ENCODE data around the gene RPAP3. TPM values are rescaled to one million over a fixed set of nuclear protein-coding genes. Genes with fewer than 3 reads are reported as not detected.

Gene RPAP3
- total RNA-seq, 1 experiment from 2014 or later, result 48.9 TPM

- Mint-ChIP-seq H3K4me3 (no peak overlapping the region), H3K27me3 (ENCODE audit: low read depth) (no peaks in the 10 kb centered on the region), H3K4me1 (peaks cover 16 to 17% of the 10 kb centered on the region in 2 experiments; a peak in 3 of 4 replicates), H3K9me3 (no peaks in the 10 kb centered on the region), H3K36me3 (ENCODE audit: insufficient read depth in 1 of 3, low read depth in 3 of 3) (peaks cover 0 to 1% (median 0%) of the 10 kb centered on the region in 3 experiments; a peak in 1 of 7 replicates), H3K27ac (no peak overlapping the region)
- no peak overlapping the region for H3K4ac ChIP-seq (ENCODE audit: low read depth, low read length)
- H2BK120ac ChIP-seq (ENCODE audit: low read depth, low read length, poor library complexity, severe bottlenecking), result no peak overlapping the region
- H3K23ac ChIP-seq (ENCODE audit: insufficient read length, low read depth, low read length), result no peak overlapping the region
- no peak overlapping the region for H3T11ph ChIP-seq (ENCODE audit: low read length)
- no peaks in the 10 kb centered on the region for H3K27me3 ChIP-seq (ENCODE audit: insufficient read depth, low read length)
- H4K8ac ChIP-seq (replicated peaks; ENCODE audit: insufficient read length, low read depth, low read length), result no peak overlapping the region
- DNase-seq, result no peak
- H3K79me1 ChIP-seq (ENCODE audit: insufficient read depth, low read depth, low read length, poor library complexity, severe bottlenecking), result no peaks in the 10 kb centered on the region
- H2BK5ac ChIP-seq (ENCODE audit: insufficient read length, low read length), result no peak overlapping the region
- no peak overlapping the region for H2BK12ac ChIP-seq (ENCODE audit: insufficient read length, low read depth, low read length)
- H4K20me1 ChIP-seq (ENCODE audit: control insufficient read depth, insufficient read depth, insufficient read length), result no peaks in the 10 kb centered on the region
- peaks cover 6% of the 10 kb centered on the region; the same call in 1 of the 2 replicates for H3K4me1 ChIP-seq (ENCODE audit: insufficient read depth, low read length)
- H2AFZ ChIP-seq (ENCODE audit: low read length), result no peak overlapping the region
- no peak overlapping the region for H3K56ac ChIP-seq (ENCODE audit: insufficient read length, low read depth, low read length)
- no peak overlapping the region for H3K9ac ChIP-seq (ENCODE audit: extremely low read depth, insufficient read length, low read length)
- H3K14ac ChIP-seq (ENCODE audit: insufficient read depth, low read length), result no peak overlapping the region
- no peak overlapping the region for H2BK15ac ChIP-seq (ENCODE audit: low read depth, low read length)
- H3K23me2 ChIP-seq (ENCODE audit: insufficient read length, low read depth, low read length, poor library complexity, severe bottlenecking), result no peaks in the 10 kb centered on the region
- H3K79me2 ChIP-seq (ENCODE audit: insufficient read depth, low read length), result no peaks in the 10 kb centered on the region
- no peak overlapping the region for H3K27ac ChIP-seq (ENCODE audit: insufficient read length, low read depth, low read length)
- H3K9me3 ChIP-seq (ENCODE audit: control insufficient read depth, low read depth, low read length), result no peaks in the 10 kb centered on the region
- H4K91ac ChIP-seq (ENCODE audit: insufficient read length, low read depth, low read length), result no peak overlapping the region
- no peak overlapping the region for H4K5ac ChIP-seq (ENCODE audit: insufficient read length, low read depth, low read length)
- no peak for TF ChIP-seq CTCF (conservative IDR thresholded peaks at IDR 0.05)
- no peak overlapping the region for H2BK20ac ChIP-seq (ENCODE audit: low read depth, low read length, poor library complexity, severe bottlenecking)
- H2AK5ac ChIP-seq (ENCODE audit: insufficient read length, low read length), result no peak overlapping the region
- no peak overlapping the region for H3K4me2 ChIP-seq (ENCODE audit: insufficient read depth, insufficient read length, low read length)
- H3K18ac ChIP-seq (ENCODE audit: insufficient read length, low read depth, low read length), result no peak overlapping the region
- WGBS (ENCODE audit: extremely low coverage, insufficient read length, low lambda C conversion rate), result no CpG with 5 or more reads among the region's 4 CpGs
Measured at GRCh38 chr12:47652521-47653234, 53.2 kb downstream of the RPAP3 start.

All from H9 (cell line).